Muscle of leg (tissue), 11 donors: ENCODE results near the gene LY6G5B. TPM values are rescaled to one million over a fixed set of nuclear protein-coding genes. Genes with fewer than 3 reads are reported as not detected.
A peak's percentile ranks its signal among the peaks of the same experiment; 100 is the strongest.

Experiments
- DNase-seq: peaks from one replicate; pipeline ENCODE4 v3.0.0; 2013
- H3K27ac ChIP-seq: one replicate; pipeline ENCODE4 v1.5.1; 2013; ENCODE audit warnings: mild to moderate bottlenecking, low read length, control low read depth
- H3K27me3 ChIP-seq: one replicate; pipeline ENCODE4 v1.6.1; 2013; ENCODE audit warnings: low read length; ENCODE audit not compliant: control insufficient read depth, insufficient read depth
- H3K36me3 ChIP-seq: one replicate; pipeline ENCODE4 v1.6.1; 2013; ENCODE audit warnings: low read length; ENCODE audit not compliant: control insufficient read depth, insufficient read depth
- H3K4me1 ChIP-seq: one replicate; pipeline ENCODE4 v1.6.1; 2013; ENCODE audit warnings: low read length; ENCODE audit not compliant: control insufficient read depth, insufficient read depth
- H3K4me3 ChIP-seq: one replicate; pipeline ENCODE4 v1.5.1; 2013; ENCODE audit warnings: low read length, control low read depth
- H3K9me3 ChIP-seq: replicated peaks from 2 replicates; pipeline ENCODE4 v1.6.1; 2013; ENCODE audit warnings: low read depth, low read length; ENCODE audit not compliant: control insufficient read depth
- WGBS: methylation state at CpG from one replicate; pipeline ENCODE4 v1.1.5; 2013; ENCODE audit warnings: missing lambda C conversion rate; ENCODE audit not compliant: insufficient coverage; 5-methylcytosine and 5-hydroxymethylcytosine counted together
- polyA plus RNA-seq, 8 donors: library from polyadenylated mRNA; unstranded; fragments of 120-200 nt; gene quantifications; one replicate each; pipeline versions ENCODE4 v1.2.1 to v1.2.3, GENCODE V29; 2013; ENCODE audit warnings: inconsistent platforms in 1 of 8, low replicate concordance in 1 of 8; ENCODE audit not compliant: insufficient read length in 8 of 8, insufficient read depth in 1 of 8
- total RNA-seq: library from RNA; stranded (reverse); fragments of 120-200 nt; gene quantifications from one replicate; pipeline ENCODE4 v1.2.4, GENCODE V29; 2013

LY6G5B gene
- total and polyA plus RNA-seq, 9 donors: 4.9 to 16.7 (median 12.4) TPM

- no peak for DNase-seq
- 88% methylated on average over 7 of the region's 8 CpGs for WGBS
These were observed 14.2 kb upstream of the LY6G5B start, which contains the start of gene APOM for GRCh38 chr6:31655349-31656237. APOM (plus strand) TSS chr6:31655894; CDS start chr6:31655967, 73 bp downstream.

DNA sequence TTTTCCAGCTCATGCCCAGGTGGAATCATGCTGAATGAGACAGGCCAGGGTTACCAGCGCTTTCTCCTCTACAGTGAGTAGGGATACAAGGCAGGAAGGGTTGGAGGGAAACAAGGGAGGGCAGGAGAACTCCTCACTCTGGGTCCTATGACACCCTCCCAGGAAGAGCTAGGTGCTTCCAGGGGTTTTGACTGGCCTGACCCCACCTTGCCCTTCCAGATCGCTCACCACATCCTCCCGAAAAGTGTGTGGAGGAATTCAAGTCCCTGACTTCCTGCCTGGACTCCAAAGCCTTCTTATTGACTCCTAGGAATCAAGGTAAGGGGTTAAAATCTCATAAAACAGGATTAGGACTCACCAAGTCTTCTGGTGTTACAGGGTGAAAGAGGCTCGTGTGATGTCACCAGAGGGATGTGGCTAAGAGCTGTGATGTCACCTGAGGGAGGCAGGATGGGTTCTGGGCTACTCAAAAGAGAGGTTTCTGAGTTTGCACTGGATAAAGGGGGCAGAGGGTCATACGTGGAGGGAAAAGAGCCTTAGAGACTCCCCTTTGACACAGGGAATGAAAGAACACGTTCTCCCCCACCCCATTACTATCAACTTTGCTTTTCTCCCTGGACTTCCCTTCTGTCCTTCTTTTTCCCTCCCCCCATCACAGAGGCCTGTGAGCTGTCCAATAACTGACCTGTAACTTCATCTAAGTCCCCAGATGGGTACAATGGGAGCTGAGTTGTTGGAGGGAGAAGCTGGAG lies 12.2 kb upstream of the LY6G5B start:
- Histone ChIP-seq H3K27me3 (no peaks in the 10 kb centered on the region), H3K4me3 (no peak overlapping the region), H3K4me1 (peaks cover 34% of the 10 kb centered on the region), H3K27ac (no peak overlapping the region), H3K36me3 (peaks cover 31% of the 10 kb centered on the region), H3K9me3 (no peaks in the 10 kb centered on the region)
- 68% methylated on average over 2 of the region's 6 CpGs for WGBS
- DNase-seq: no peak

More at GRCh38 chr6:31655349-31656237, 14.2 kb upstream of the LY6G5B start, which contains the start of gene APOM:
- H3K27ac ChIP-seq: no peak within 1 kb of the TSS
- no peaks in the 10 kb centered on the region for H3K27me3 ChIP-seq
- H3K4me1 ChIP-seq: peaks cover 37% of the 10 kb centered on the region
- no peak within 1 kb of the TSS for H3K4me3 ChIP-seq
- no peaks in the 10 kb centered on the region for H3K9me3 ChIP-seq
- peaks cover 25% of the 10 kb centered on the region for H3K36me3 ChIP-seq

GRCh38 chr6:31658158-31658688 lies 11.6 kb upstream of the LY6G5B start:
- peaks cover 34% of the 10 kb centered on the region for H3K4me1 ChIP-seq
- H3K27me3 ChIP-seq: no peaks in the 10 kb centered on the region

GRCh38 chr6:31658983-31659648 lies 10.7 kb upstream of the LY6G5B start:
- peak overlapping the region; percentile 90 for H3K27ac ChIP-seq
- H3K4me3 ChIP-seq: peak overlapping the region; percentile 72
- no peak for DNase-seq
- H3K27me3 ChIP-seq: no peaks in the 10 kb centered on the region
- H3K9me3 ChIP-seq: no peaks in the 10 kb centered on the region
- peaks cover 45% of the 10 kb centered on the region for H3K36me3 ChIP-seq
- H3K4me1 ChIP-seq: peaks cover 35% of the 10 kb centered on the region
- 80% methylated on average over 10 of the region's 13 CpGs for WGBS

More at GRCh38 chr6:31658158-31658688, 11.6 kb upstream of the LY6G5B start:
- no peak overlapping the region for H3K4me3 ChIP-seq
- H3K27ac ChIP-seq: no peak overlapping the region
- peaks cover 38% of the 10 kb centered on the region for H3K36me3 ChIP-seq
- no peak for DNase-seq
- 84% methylated on average over 2 of the region's 4 CpGs for WGBS
- no peaks in the 10 kb centered on the region for H3K9me3 ChIP-seq

GRCh38 chr6:31659649-31660380 lies 10.0 kb upstream of the LY6G5B start:
- Histone ChIP-seq H3K27ac (peak overlapping the region; percentile 90), H3K4me1 (peaks cover 39% of the 10 kb centered on the region), H3K9me3 (no peaks in the 10 kb centered on the region), H3K27me3 (no peaks in the 10 kb centered on the region), H3K4me3 (peak overlapping the region; percentile 72), H3K36me3 (peaks cover 46% of the 10 kb centered on the region)
- 36% methylated on average over 12 of the region's 13 CpGs for WGBS
- DNase-seq: peak; percentile 46

DNA sequence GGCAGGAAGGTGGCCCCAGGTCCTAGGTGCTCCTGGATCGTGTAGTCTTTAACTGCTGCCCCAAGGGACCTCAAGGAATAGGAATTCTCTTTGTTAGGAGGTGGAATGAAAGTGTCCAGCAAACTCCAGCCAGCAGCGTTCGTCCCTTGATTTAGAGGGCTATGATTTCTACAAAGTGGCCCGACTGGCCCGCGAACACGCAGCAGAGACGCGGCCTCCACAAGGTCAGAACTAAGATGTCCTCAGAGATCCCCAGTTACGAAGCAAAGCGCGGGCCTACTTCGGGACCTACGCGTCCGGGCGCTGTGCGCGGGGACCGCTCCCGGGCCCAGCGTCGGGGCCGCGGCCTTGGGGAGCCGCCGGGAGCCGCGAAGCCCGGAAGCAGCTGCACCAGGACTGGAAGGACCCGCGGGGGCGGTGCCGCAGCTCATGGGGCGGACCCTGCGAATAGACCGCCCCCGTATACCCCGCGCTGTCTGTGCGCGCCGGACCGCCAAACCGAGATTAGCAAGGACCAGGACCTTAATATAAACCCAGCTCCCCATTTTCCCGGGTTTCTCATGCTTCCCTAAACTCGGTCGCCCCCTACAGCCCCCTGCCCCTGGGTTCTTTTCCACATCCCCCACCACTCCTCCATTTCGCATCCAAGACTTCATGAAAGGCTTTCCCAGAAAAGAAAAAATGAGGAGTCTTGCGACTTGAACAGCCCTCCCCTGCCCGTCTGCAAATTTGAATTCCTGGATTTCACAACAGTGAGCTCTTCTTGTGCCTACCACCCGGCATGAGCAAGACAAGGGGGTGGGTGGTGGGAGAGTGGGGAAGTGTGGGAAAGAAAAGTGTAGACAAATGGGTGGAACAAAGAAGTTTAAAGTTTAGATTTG lies 9.2 kb upstream of the LY6G5B start, which contains the start of gene C6orf47:
Gene C6orf47 (minus strand): TSS at position 398 of the 881 bp plus-strand sequence. CDS start 831 bp downstream, outside the sequence.
- DNase-seq: peak; percentile 94
- H3K4me3 ChIP-seq: peak within 1 kb of the TSS; percentile 72
- no peaks in the 10 kb centered on the region for H3K27me3 ChIP-seq
- H3K9me3 ChIP-seq: no peaks in the 10 kb centered on the region
- peaks cover 39% of the 10 kb centered on the region for H3K4me1 ChIP-seq
- peaks cover 46% of the 10 kb centered on the region for H3K36me3 ChIP-seq
- H3K27ac ChIP-seq: peak within 1 kb of the TSS; percentile 90
- 0% methylated on average over 50 of the region's 52 CpGs for WGBS

GRCh38 chr6:31661262-31662123 lies 8.3 kb upstream of the LY6G5B start:
- no peaks in the 10 kb centered on the region for H3K9me3 ChIP-seq

DNA sequence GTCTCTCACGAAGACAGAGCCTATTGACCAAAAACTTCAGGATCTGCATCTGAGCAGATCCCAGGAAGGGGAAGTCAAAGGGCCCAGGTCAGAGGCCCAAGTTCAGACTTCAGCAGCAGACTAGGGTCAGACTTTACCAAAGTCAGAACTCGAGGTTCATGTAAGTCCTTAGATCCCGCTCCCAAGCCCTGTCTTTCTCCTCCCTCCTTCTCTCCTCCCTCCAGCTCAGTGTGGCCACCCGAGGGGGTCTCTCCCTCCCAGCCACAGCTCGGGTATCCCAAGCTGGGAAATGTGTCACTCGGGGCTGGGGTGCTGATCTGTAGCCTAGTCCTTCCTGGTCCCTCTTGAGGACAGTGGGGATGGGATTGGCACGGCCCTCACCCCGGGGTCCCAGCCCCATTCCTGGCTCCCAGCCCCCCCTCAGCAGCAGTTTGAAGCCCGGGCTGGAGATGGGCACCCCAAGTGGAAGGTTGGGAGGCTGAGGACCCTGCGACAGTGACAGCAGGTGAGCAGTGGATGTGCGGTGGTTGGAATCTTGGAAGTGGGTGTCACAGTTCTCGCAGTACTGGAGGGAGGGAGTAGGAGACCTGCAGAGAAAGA lies 7.6 kb upstream of the LY6G5B start:
- no peaks in the 10 kb centered on the region for H3K9me3 ChIP-seq
- no peak overlapping the region for H3K4me3 ChIP-seq
- H3K4me1 ChIP-seq: peaks cover 47% of the 10 kb centered on the region
- 85% methylated on average over 6 of the region's 12 CpGs for WGBS
- peaks cover 43% of the 10 kb centered on the region for H3K36me3 ChIP-seq
- no peaks in the 10 kb centered on the region for H3K27me3 ChIP-seq
- no peak overlapping the region for H3K27ac ChIP-seq
- DNase-seq: no peak

More at GRCh38 chr6:31661262-31662123, 8.3 kb upstream of the LY6G5B start:
- Histone ChIP-seq H3K4me3 (peak overlapping the region; percentile 72), H3K27ac (peak overlapping the region; percentile 71), H3K36me3 (peaks cover 42% of the 10 kb centered on the region), H3K27me3 (no peaks in the 10 kb centered on the region), H3K4me1 (peaks cover 41% of the 10 kb centered on the region)
- DNase-seq: no peak
- WGBS: 74% methylated on average over 4 of the region's 12 CpGs
